ENCODE results near the gene LSM3.

Gene LSM3

DNA sequence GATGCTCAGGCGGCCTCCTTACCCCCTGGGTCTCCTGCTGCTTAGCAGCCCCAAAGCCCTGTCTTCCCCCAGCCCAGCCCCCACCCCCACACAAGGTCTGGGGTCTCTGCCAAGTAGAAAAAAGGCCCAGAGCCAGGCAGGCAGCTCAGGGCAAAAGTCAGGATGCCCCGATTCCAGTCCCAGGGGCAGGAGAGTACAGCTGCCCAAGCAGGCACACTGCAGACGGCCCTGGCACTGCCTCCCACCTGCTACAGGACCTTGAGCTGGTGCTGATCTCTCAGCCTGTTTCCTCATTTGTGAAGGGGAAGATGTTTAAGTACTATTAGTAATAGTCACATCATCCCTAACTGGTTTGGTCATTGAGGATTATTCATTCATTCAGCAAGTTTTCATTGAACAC, 41.2 kb upstream of the LSM3 start:
- in situ Hi-C loops (cut with MboI; ENCODE audit: low pct_unique_long_range_greater_than_20kb, low sequenced_read_pairs, unreplicated experiment) = no loop called here
- no peak for DNase-seq (ENCODE audit: low spot score)
- TF ChIP-seq, protein P1, sequence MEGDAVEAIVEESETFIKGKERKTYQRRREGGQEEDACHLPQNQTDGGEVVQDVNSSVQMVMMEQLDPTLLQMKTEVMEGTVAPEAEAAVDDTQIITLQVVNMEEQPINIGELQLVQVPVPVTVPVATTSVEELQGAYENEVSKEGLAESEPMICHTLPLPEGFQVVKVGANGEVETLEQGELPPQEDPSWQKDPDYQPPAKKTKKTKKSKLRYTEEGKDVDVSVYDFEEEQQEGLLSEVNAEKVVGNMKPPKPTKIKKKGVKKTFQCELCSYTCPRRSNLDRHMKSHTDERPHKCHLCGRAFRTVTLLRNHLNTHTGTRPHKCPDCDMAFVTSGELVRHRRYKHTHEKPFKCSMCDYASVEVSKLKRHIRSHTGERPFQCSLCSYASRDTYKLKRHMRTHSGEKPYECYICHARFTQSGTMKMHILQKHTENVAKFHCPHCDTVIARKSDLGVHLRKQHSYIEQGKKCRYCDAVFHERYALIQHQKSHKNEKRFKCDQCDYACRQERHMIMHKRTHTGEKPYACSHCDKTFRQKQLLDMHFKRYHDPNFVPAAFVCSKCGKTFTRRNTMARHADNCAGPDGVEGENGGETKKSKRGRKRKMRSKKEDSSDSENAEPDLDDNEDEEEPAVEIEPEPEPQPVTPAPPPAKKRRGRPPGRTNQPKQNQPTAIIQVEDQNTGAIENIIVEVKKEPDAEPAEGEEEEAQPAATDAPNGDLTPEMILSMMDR (IDR thresholded peaks at IDR 0.05; ENCODE audit: extremely low read depth, insufficient read depth, missing control alignments) = no peak

DNA sequence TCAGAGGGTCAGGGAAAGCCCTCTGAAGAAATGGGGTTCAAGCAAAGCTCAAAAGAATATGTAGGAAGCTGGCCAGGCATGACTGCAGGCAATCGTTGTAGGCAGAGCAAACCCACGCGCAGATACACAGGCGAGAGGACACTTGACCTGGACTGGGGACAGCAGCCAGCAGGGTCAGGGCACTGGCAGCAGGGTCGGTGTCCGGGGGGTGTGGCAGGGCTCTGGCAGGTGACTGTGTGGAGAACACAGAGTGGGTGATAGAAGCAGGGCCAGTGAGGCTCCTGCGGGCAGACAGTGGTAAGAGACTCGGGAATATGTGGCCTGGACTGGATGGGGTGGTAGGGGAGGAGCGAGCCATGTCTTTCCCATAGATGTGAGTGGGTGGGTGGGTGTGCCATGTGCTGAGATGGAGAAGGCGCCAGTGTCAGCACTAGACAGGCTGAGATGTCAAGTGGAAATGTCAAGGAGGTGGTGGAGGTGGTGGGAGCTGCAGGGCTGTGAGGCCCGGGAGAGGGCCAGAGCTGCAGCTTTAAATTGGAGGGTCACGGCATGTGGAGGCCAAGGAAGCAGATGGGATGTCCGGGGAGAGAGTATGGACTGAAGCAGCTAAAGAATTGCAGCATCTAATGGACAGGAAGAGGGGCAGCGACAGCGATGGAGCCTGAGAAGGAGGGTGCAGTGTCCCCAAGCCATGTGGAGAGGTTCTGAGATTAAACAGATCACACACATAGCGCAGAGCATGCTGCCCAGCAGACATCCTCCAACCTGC, 40.3 kb upstream of the LSM3 start:
- TF ChIP-seq, protein P1 (IDR thresholded peaks at IDR 0.05; ENCODE audit: extremely low read depth, insufficient read depth, missing control alignments) = no peak
- no peak for DNase-seq (ENCODE audit: low spot score)
- in situ Hi-C loops (cut with MboI; ENCODE audit: low pct_unique_long_range_greater_than_20kb, low sequenced_read_pairs, unreplicated experiment) = no loop called here

DNA sequence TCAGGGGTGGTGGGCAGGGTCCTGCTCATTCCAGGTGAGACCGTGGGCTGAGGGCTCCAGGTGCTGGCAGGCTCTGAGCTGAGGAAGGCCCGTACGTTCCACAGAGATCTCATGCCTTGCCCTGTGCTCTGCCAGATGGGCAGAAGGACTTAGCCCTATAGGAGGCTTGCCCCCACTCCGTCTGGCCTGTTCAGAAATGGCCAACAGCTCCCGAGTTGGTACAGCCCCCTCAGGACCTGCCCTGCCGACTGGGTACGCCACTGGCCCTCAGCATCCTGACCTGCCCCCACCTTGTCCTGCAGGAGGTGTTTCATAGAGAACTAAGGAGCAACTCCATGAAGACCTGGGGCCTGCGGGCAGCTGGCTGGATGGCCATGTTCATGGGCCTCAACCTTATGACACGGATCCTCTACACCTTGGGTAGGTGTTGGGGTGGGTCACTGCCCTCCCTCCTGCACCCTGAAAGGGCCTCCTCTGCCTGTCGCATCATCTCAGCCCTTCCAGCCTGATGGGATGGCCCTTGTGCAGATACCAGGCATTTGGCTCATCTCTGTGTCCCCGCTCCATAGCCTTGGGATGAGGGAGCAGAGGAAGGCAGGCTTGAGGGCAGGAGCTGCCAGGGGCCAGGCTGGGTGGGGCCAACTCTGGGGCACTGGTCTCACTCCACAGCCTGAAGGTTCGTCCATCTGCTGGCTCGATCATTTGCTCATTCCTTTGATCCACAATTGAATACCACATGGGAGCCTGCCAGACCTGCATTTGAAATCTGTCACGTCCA, 39.5 kb upstream of the LSM3 start:
- in situ Hi-C loops (cut with MboI; ENCODE audit: low pct_unique_long_range_greater_than_20kb, low sequenced_read_pairs, unreplicated experiment) = no loop called here
- TF ChIP-seq, protein P1 (IDR thresholded peaks at IDR 0.05; ENCODE audit: extremely low read depth, insufficient read depth, missing control alignments) = no peak
- no peak for DNase-seq (ENCODE audit: low spot score)

DNA sequence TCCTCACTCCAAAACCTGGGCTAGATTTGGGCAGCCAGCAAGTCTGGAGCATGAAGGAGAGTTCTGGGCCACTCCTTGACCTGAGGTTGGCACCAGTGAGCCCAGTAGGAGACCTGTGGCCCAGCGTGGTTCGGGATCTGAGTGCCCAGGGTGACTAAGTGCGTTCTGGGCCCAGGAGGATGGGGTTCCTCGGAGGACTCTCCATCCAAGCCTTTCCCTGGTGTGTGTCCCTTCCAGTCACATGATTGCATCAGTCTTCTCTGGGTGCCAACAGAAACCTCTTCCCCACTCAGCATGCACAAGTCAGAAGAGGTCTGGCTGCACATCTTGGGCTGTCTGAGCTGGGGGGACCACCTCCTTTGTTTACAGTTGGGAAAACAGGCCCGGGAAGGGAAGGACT, 38.8 kb upstream of the LSM3 start:
- TF ChIP-seq, protein P1 (IDR thresholded peaks at IDR 0.05; ENCODE audit: extremely low read depth, insufficient read depth, missing control alignments) = no peak
- no peak for DNase-seq (ENCODE audit: low spot score)
- in situ Hi-C loops (cut with MboI; ENCODE audit: low pct_unique_long_range_greater_than_20kb, low sequenced_read_pairs, unreplicated experiment) = no loop called here

DNA sequence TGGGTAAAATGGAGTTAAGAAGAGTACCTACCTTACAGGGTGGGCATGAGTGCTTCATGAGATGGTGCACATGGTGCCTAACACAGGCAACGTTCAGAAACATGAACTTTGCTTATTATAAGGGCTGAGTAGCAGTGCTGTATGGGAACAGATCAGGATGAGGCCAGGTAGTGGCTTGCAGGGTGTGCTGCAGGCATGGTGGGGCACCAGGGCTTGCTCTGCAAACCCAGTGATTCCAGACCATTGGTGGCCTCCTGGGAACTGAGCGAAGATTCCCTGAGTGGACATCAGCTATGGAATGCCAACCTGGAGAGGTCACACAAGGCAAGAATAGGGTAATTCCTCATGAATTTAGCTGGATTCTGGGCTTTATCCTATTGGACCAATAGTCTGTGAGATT, 37.9 kb upstream of the LSM3 start:
- TF ChIP-seq, protein P1 (IDR thresholded peaks at IDR 0.05; ENCODE audit: extremely low read depth, insufficient read depth, missing control alignments) = no peak
- in situ Hi-C loops (cut with MboI; ENCODE audit: low pct_unique_long_range_greater_than_20kb, low sequenced_read_pairs, unreplicated experiment) = no loop called here
- DNase-seq (ENCODE audit: low spot score) = no peak

DNA sequence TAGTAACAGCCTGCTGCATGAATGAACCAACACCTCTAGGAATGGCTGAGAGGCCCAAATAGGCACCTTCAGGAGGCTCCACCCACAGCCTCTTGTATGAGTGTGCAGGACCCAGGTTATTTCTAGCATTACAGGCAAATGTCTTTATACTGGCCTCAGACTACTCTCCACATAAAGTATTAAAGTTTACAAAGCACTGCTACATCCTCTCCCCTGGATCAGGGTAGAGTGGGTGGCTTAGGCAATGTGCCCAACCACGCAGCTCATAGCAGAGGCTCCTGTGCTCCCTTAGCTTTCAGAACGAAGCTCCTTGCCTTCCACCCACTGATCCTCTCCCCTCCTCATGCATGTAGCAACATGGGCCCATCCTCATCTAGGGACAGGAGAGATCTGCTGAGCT, 37.5 kb upstream of the LSM3 start:
- in situ Hi-C loops (cut with MboI; ENCODE audit: low pct_unique_long_range_greater_than_20kb, low sequenced_read_pairs, unreplicated experiment) = no loop called here
- TF ChIP-seq, protein P1 (IDR thresholded peaks at IDR 0.05; ENCODE audit: extremely low read depth, insufficient read depth, missing control alignments) = no peak

More for the DNA sequence above, 37.5 kb upstream of the LSM3 start:
- no peak for DNase-seq (ENCODE audit: low spot score)
